ENCODE data around the gene UPK3A. TPM values are rescaled to one million over a fixed set of nuclear protein-coding genes. Genes with fewer than 3 reads are reported as not detected.

The UPK3A gene
- total and polyA plus RNA-seq, 2 experiments from 2014 or later, result 0.47 TPM; not detected in 1

DNA sequence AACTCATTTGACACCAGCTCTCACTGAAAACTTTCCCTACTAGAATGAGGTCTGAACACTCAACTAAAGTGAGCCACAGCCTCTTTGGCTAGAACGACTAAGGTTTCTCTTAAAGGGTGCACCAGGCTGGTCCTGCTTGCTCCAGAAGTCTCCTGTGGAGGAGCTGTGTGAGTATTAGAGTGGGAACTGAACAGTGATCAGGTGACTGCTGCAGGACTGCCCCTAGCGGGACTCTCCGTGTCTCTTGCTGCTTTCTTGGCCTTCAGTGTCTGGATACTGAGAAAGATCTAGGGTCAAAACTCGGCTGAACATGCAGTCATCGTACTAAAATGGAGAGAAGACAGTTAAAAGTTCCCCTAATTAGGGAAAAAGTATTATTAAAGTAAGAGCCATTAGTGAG lies 59.6 kb downstream of the UPK3A start:
- H3K79me2 ChIP-seq (replicated peaks; ENCODE audit: insufficient read depth), result no peaks in the 10 kb centered on the region
- no peak overlapping the region for H3K27ac Mint-ChIP-seq
- peak; percentile 26 for DNase-seq (ENCODE audit: low spot score)

More for the DNA sequence above, 59.6 kb downstream of the UPK3A start:
- TF ChIP-seq EZH2 (IDR thresholded peaks at IDR 0.05; ENCODE audit: low read depth, unreplicated experiment) (no peak), ZNF114 (CRISPR knock-in tag; IDR thresholded peaks at IDR 0.05) (no peak), POLR2AphosphoS5 (IDR thresholded peaks at IDR 0.05; ENCODE audit: low read depth) (no peak)
- TF ChIP-seq, protein P1, sequence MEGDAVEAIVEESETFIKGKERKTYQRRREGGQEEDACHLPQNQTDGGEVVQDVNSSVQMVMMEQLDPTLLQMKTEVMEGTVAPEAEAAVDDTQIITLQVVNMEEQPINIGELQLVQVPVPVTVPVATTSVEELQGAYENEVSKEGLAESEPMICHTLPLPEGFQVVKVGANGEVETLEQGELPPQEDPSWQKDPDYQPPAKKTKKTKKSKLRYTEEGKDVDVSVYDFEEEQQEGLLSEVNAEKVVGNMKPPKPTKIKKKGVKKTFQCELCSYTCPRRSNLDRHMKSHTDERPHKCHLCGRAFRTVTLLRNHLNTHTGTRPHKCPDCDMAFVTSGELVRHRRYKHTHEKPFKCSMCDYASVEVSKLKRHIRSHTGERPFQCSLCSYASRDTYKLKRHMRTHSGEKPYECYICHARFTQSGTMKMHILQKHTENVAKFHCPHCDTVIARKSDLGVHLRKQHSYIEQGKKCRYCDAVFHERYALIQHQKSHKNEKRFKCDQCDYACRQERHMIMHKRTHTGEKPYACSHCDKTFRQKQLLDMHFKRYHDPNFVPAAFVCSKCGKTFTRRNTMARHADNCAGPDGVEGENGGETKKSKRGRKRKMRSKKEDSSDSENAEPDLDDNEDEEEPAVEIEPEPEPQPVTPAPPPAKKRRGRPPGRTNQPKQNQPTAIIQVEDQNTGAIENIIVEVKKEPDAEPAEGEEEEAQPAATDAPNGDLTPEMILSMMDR (conservative IDR thresholded peaks at IDR 0.05; ENCODE audit: low read depth in 2 of 2), result 0 out of 4 replicates have a peak, but pooled peaks of 1 of the 2 experiments have one; percentile 7
- Histone ChIP-seq H3K9me2 (ENCODE audit: insufficient read depth) (no peaks in the 10 kb centered on the region; the same call in 1 of the 2 replicates), H3K27ac (ENCODE audit: low read depth) (no peak overlapping the region), H3F3A (replicated peaks; ENCODE audit: low read depth) (no peaks in the 10 kb centered on the region), H3K4me3 (no peak overlapping the region), H3K36me3 (ENCODE audit: insufficient read depth) (0 out of 2 replicates have a peak, but pooled peaks cover 10% of the 10 kb centered on the region), H3K27me3 (ENCODE audit: insufficient read depth) (no peaks in the 10 kb centered on the region), H3K4me2 (no peak overlapping the region), H2AFZ (no peak overlapping the region), H3K4me1 (ENCODE audit: insufficient read depth) (no peaks in the 10 kb centered on the region), H4K20me1 (replicated peaks; ENCODE audit: insufficient read depth) (no peaks in the 10 kb centered on the region)
- no peaks in the 10 kb centered on the region for H3K9me3 Mint-ChIP-seq
- no peaks in the 10 kb centered on the region for H3K4me1 Mint-ChIP-seq
- no peak overlapping the region for H3K4me3 Mint-ChIP-seq
- H3K36me3 Mint-ChIP-seq (ENCODE audit: low read depth), result peaks cover 19% of the 10 kb centered on the region
- ATAC-seq, result peak; percentile 85
- H3K27me3 Mint-ChIP-seq (ENCODE audit: insufficient read depth, low read depth, poor library complexity), result no peaks in the 10 kb centered on the region

Other genes starting within 250 kb of the UPK3A start
- gene NUP50, start 121.0 kb upstream of the UPK3A start, total RNA-seq (2014; rRNA removed; shearing (Covaris generic)), result 96.6 and 97.4 TPM in 2 replicates
- 43.7 and 45.9 TPM in 2 replicates for gene NUP50, start 121.0 kb upstream of the UPK3A start, polyA plus RNA-seq (2016; fragmentation: Nextera tagmentation; extraction: Ambion mirVana)
- 78.6 and 81.8 TPM in 2 replicates for gene KIAA0930, start 44.1 kb upstream of the UPK3A start, total RNA-seq (2014; rRNA removed; shearing (Covaris generic))
- gene KIAA0930, start 44.1 kb upstream of the UPK3A start, polyA plus RNA-seq (2016; fragmentation: Nextera tagmentation; extraction: Ambion mirVana), result 15.0 and 19.1 TPM in 2 replicates
- 20.3 and 22.0 TPM in 2 replicates for gene FAM118A, start 25.0 kb downstream of the UPK3A start, total RNA-seq (2014; rRNA removed; shearing (Covaris generic))
- gene FAM118A, start 25.0 kb downstream of the UPK3A start, polyA plus RNA-seq (2016; fragmentation: Nextera tagmentation; extraction: Ambion mirVana), result 9.8 and 11.9 TPM in 2 replicates
- gene SMC1B, start 128.7 kb downstream of the UPK3A start, total RNA-seq (2014; rRNA removed; shearing (Covaris generic)), result not detected in 2 replicates
- 0.10 and 0.16 TPM in 2 replicates for gene SMC1B, start 128.7 kb downstream of the UPK3A start, polyA plus RNA-seq (2016; fragmentation: Nextera tagmentation; extraction: Ambion mirVana)
- gene RIBC2, start 128.7 kb downstream of the UPK3A start, total RNA-seq (2014; rRNA removed; shearing (Covaris generic)), result 2.2 TPM in 2 replicates
- gene RIBC2, start 128.7 kb downstream of the UPK3A start, polyA plus RNA-seq (2016; fragmentation: Nextera tagmentation; extraction: Ambion mirVana), result 1.8 and 2.8 TPM in 2 replicates
- gene FBLN1, start 217.9 kb downstream of the UPK3A start, total RNA-seq (2014; rRNA removed; shearing (Covaris generic)), result 134 and 137 TPM in 2 replicates
- gene FBLN1, start 217.9 kb downstream of the UPK3A start, polyA plus RNA-seq (2016; fragmentation: Nextera tagmentation; extraction: Ambion mirVana), result 88.4 and 90.1 TPM in 2 replicates

Measured in GM23338 (cell line).